ENCODE measurements around the gene FCGBP.
"Not testable (repeated sequence)": the region's sequence is repeated elsewhere in the genome, so short reads cannot be mapped to it uniquely, and the experiment has no call there.

FCGBP gene

GRCh38 chr19:39934584-39935363 is at the start of gene FCGBP:
Gene FCGBP, minus strand, starts transcription at chr19:39934634.
- no peak for DNase-seq (ENCODE audit: low read depth)

GRCh38 chr19:39983695-39984300 is 49.4 kb upstream of the FCGBP start:
- no peak for DNase-seq (ENCODE audit: low read depth)

- DNase-seq (ENCODE audit: low read depth) = no peak
These were observed 48.4 kb upstream of the FCGBP start for GRCh38 chr19:39982883-39983282.

- no peak for DNase-seq (ENCODE audit: low read depth)
These were observed 40.1 kb upstream of the FCGBP start for GRCh38 chr19:39974377-39975155.

- no peak for DNase-seq (ENCODE audit: low read depth)
These were observed 37.1 kb upstream of the FCGBP start for GRCh38 chr19:39971380-39972035.

GRCh38 chr19:39970675-39971379 is 36.4 kb upstream of the FCGBP start, which contains the start of gene PSMC4:
Gene PSMC4, plus strand, starts transcription at chr19:39971165. Its CDS starts 38 bp downstream, at chr19:39971203.
- peak; percentile 99 for DNase-seq (ENCODE audit: low read depth)

- no peak for DNase-seq (ENCODE audit: low read depth)
These were observed 35.9 kb upstream of the FCGBP start for GRCh38 chr19:39970425-39970674.

GRCh38 chr19:39969681-39970424 is 35.4 kb upstream of the FCGBP start:
- no peak for DNase-seq (ENCODE audit: low read depth)

- DNase-seq (ENCODE audit: low read depth) = no peak
These were observed 34.8 kb upstream of the FCGBP start for GRCh38 chr19:39969266-39969665.

- DNase-seq (ENCODE audit: low read depth) = no peak
These were observed 34.4 kb upstream of the FCGBP start for GRCh38 chr19:39968789-39969188.

GRCh38 chr19:39967561-39967960 is 33.1 kb upstream of the FCGBP start:
- DNase-seq (ENCODE audit: low read depth) = no peak

GRCh38 chr19:39966617-39967016 is 32.2 kb upstream of the FCGBP start:
- no peak for DNase-seq (ENCODE audit: low read depth)

GRCh38 chr19:39963898-39964297 is 29.5 kb upstream of the FCGBP start:
- no peak for DNase-seq (ENCODE audit: low read depth)

- not testable (repeated sequence) for DNase-seq (ENCODE audit: low read depth)
These were observed 25.0 kb upstream of the FCGBP start for GRCh38 chr19:39959407-39959806.

GRCh38 chr19:39958942-39959341 is 24.5 kb upstream of the FCGBP start:
- DNase-seq (ENCODE audit: low read depth) = not testable (repeated sequence)

GRCh38 chr19:39957886-39958285 is 23.5 kb upstream of the FCGBP start:
- not testable (repeated sequence) for DNase-seq (ENCODE audit: low read depth)

- DNase-seq (ENCODE audit: low read depth) = no peak
These were observed 19.5 kb upstream of the FCGBP start for GRCh38 chr19:39953915-39954314.

GRCh38 chr19:39951686-39952085 is 17.3 kb upstream of the FCGBP start:
- DNase-seq (ENCODE audit: low read depth) = no peak

- no peak for DNase-seq (ENCODE audit: low read depth)
These were observed 16.7 kb upstream of the FCGBP start for GRCh38 chr19:39951065-39951650.

- DNase-seq (ENCODE audit: low read depth) = no peak
These were observed 14.8 kb upstream of the FCGBP start for GRCh38 chr19:39949026-39949747.
